Measurements from ENCODE around the gene ULK1. TPM values are rescaled to one million over a fixed set of nuclear protein-coding genes. Genes with fewer than 3 reads are reported as not detected.

ULK1 gene
- total RNA-seq, 4 donors from 2014 or later, result 9.1 to 55.0 (median 19.5) TPM

DNA sequence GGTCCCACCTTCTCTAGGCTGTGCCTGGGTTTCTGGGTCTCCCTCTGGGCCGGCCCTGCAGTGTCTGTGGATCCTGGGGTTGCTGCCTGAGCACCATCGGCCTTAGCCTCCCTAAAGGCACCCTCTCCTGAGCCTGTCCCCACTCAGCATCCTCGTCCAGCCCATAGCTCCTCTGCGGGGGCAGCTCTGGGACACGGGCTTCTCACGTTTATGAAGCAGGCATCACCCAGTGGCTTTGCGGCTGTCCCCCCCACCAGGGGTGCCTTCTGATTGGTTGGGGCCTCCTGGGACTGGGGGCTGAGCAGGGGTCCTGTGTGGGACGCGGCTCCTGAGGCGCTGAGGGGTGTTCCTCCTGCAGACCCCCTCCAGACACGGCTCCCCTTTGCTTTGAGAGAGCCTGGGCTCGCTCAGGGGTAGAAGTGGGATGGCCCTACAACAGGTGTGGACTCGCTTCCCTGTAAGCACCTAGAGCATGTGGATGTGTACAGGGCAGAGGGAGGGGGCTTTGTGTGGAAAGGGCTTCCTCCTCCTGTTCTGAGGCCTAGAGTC lies 10.7 kb downstream of the ULK1 start:
- H3K4me1 ChIP-seq, result peaks cover 23 to 54% (median 31%) of the 10 kb centered on the region in 3 donors
- TF ChIP-seq POLR2A (IDR thresholded peaks at IDR 0.05), result no peak
- TF ChIP-seq, protein P1, sequence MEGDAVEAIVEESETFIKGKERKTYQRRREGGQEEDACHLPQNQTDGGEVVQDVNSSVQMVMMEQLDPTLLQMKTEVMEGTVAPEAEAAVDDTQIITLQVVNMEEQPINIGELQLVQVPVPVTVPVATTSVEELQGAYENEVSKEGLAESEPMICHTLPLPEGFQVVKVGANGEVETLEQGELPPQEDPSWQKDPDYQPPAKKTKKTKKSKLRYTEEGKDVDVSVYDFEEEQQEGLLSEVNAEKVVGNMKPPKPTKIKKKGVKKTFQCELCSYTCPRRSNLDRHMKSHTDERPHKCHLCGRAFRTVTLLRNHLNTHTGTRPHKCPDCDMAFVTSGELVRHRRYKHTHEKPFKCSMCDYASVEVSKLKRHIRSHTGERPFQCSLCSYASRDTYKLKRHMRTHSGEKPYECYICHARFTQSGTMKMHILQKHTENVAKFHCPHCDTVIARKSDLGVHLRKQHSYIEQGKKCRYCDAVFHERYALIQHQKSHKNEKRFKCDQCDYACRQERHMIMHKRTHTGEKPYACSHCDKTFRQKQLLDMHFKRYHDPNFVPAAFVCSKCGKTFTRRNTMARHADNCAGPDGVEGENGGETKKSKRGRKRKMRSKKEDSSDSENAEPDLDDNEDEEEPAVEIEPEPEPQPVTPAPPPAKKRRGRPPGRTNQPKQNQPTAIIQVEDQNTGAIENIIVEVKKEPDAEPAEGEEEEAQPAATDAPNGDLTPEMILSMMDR (IDR thresholded peaks at IDR 0.05), result no peak
- no peaks in the 10 kb centered on the region for H3K27me3 ChIP-seq
- no peaks in the 10 kb centered on the region for H3K9me3 ChIP-seq
- H3K4me3 ChIP-seq, result no peak overlapping the region
- H3K27ac ChIP-seq, result no peak overlapping the region
- intact Hi-C loops (cut with DNase I), result no loop called here
- peaks cover 17 to 45% (median 21%) of the 10 kb centered on the region in 3 donors for H3K36me3 ChIP-seq
- DNase-seq, result no peak
- WGBS, 2 donors, result 80% methylated on average over 3 of the region's 13 CpGs; no CpG with 5 or more reads in 1 of the 2 donors

DNA sequence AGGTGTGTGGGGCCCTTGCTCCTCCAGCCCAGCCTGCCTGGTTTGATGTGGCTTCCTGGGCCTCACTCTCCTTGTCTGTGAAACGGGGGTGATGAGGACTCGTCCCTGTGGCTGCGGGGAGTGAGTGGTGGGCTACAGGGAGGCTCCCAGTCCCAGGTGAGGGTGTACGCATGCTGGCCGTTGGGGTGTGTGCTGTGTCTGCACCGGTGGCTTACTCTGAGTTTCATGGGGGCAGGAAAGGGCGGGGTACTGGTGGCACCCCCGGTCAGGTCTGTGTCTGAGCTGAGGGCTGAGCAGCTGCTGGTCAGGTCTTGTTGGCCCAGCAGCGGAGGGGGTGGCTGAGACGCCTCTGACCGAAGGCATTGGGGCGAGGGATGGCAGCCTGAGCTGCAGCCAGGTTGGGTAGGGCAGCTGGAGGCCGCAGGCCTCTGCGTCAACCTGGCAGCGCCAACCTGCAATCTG lies 11.2 kb downstream of the ULK1 start:
- no peak for DNase-seq
- Histone ChIP-seq H3K9me3 (no peaks in the 10 kb centered on the region), H3K36me3 (peaks cover 22 to 50% (median 26%) of the 10 kb centered on the region in 3 donors), H3K4me3 (no peak overlapping the region), H3K27me3 (no peaks in the 10 kb centered on the region), H3K4me1 (peaks cover 19 to 49% (median 27%) of the 10 kb centered on the region in 3 donors), H3K27ac (no peak overlapping the region)
- 75% methylated on average over 4 of the region's 15 CpGs; no CpG with 5 or more reads in 1 of the 2 donors for WGBS, 2 donors
- TF ChIP-seq, protein P1 (IDR thresholded peaks at IDR 0.05), result no peak
- TF ChIP-seq POLR2A (IDR thresholded peaks at IDR 0.05), result no peak
- intact Hi-C loops (cut with DNase I), result no loop called here

DNA sequence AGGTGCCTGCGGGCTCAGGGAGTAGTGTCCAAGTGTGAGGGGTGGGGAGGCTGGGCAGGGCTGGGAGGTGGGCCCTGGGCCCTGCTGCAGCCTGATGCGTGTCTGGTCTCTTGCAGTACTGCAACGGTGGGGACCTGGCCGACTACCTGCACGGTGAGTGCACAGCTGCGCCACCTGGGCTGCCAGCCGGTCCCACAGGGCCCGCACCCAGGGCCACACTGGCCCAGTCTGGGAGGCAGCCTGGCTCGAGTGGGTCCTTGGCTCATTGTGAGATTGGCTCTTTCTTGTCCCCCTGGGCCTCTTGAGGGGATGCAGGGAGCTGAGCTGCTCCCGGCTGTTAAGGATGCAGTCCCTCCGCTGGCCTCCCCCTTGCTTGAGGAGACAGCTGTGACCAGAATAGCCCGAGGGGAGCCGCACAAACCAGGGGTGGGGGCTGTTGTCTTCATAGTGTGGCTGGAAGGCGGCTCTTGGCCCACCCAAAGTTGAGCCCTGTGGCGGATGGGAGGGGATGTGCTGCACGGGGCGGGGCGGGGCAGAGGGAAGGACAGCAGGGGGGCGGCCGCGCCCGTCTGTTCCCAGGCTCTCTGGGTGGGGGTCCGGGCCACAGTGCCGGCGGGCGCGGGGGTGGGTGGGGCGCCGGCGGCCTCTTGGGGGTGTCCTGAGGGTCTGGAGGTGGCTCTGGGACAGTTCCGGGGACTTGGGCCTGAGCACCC lies 13.1 kb downstream of the ULK1 start:
- H3K4me3 ChIP-seq, result no peak overlapping the region

DNA sequence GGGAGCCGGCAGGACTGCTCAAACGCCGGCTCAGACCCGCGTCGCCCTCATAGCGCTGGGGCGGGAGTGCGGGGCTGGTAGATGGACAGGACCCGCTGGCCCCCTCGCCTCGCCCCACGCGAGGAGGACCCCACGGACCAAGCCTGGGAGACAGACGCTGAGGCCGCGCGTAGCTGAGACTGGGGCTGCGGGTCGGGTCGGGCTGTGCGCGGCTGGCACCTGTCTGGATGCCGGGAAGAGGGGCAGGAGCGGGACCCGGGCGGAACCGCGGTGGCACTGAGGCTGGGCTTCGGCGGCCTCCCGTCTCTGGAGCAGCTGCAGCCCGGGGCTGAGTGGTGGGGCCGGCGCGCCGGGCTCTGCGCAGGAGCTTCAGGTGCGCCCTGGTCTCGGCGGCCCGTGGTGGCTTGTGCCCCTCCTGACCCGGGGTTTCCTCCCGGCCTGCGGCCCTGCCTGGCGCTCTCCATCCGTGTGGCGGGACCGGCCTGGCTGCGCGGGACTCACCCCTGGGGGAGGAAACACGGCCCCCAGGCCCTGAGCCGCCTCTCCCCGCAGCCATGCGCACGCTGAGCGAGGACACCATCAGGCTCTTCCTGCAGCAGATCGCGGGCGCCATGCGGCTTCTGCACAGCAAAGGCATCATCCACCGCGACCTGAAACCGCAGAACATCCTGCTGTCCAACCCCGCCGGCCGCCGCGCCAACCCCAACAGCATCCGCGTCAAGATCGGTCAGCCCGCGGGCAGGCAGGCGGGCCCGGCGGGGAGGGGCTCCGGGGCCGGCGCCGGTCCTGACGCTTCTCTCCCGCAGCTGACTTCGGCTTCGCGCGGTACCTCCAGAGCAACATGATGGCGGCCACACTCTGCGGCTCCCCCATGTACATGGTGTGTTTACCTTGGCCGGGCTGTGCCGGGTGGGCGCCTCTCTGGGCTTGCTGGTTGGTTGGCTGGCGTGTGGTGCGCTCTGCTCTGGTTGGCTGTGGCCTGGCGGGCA lies 14.0 kb downstream of the ULK1 start:
- WGBS, 2 donors, result 95 to 96% methylated on average over 21 to 30 of the region's 96 CpGs
- peaks cover 30 to 78% (median 38%) of the 10 kb centered on the region in 3 donors for H3K36me3 ChIP-seq

More for the DNA sequence above, 13.1 kb downstream of the ULK1 start:
- Histone ChIP-seq H3K27ac (no peak overlapping the region), H3K4me1 (peaks cover 3 to 39% (median 18%) of the 10 kb centered on the region in 3 donors), H3K9me3 (no peaks in the 10 kb centered on the region), H3K36me3 (peaks cover 30 to 69% (median 38%) of the 10 kb centered on the region in 3 donors), H3K27me3 (no peaks in the 10 kb centered on the region)
- TF ChIP-seq, protein P1 (IDR thresholded peaks at IDR 0.05), result no peak
- TF ChIP-seq POLR2A (IDR thresholded peaks at IDR 0.05), result no peak
- WGBS, 2 donors, result 100% methylated on average over 1 of the region's 31 CpGs
- DNase-seq, result no peak
- intact Hi-C loops (cut with DNase I), result no loop called here

More for the DNA sequence above, 14.0 kb downstream of the ULK1 start:
- H3K4me1 ChIP-seq, result peaks cover 0 to 35% (median 14%) of the 10 kb centered on the region in 3 donors
- intact Hi-C loops (cut with DNase I), result no loop called here
- H3K9me3 ChIP-seq, result no peaks in the 10 kb centered on the region
- TF ChIP-seq POLR2A (IDR thresholded peaks at IDR 0.05), result no peak
- TF ChIP-seq, protein P1 (IDR thresholded peaks at IDR 0.05), result no peak
- H3K27me3 ChIP-seq, result no peaks in the 10 kb centered on the region
- no peak overlapping the region for H3K4me3 ChIP-seq
- DNase-seq, result no peak
- H3K27ac ChIP-seq, result no peak overlapping the region

Measured in esophagus squamous epithelium (tissue), 5 donors.